CD4-positive, alpha-beta T cell treated with Interleukin-17A for 4 hours (primary cell): ENCODE results near the gene TMEM212.

Experiments
- DNase-seq: peaks from one replicate; pipeline ENCODE4 v3.0.0-alpha.2; 2020; ENCODE audit warnings: mixed read lengths

Gene TMEM212

GRCh38 chr3:171842864-171843518, at the start of gene TMEM212:
Gene TMEM212, plus strand, starts transcription at chr3:171843349. Its CDS starts 35 bp downstream, at chr3:171843384.
- DNase-seq, result no peak

- DNase-seq, result no peak
Observed at GRCh38 chr3:171796625-171797264, 46.4 kb upstream of the TMEM212 start.

- DNase-seq, result no peak
Observed at GRCh38 chr3:171797265-171797679, 45.9 kb upstream of the TMEM212 start.

GRCh38 chr3:171797873-171798272, 45.3 kb upstream of the TMEM212 start:
- DNase-seq, result no peak

- DNase-seq, result no peak
Observed at GRCh38 chr3:171799501-171799900, 43.6 kb upstream of the TMEM212 start.

GRCh38 chr3:171801738-171802589, 41.2 kb upstream of the TMEM212 start:
- DNase-seq, result no peak

GRCh38 chr3:171802590-171802956, 40.6 kb upstream of the TMEM212 start:
- no peak for DNase-seq

- DNase-seq, result no peak
Observed at GRCh38 chr3:171803044-171803443, 40.1 kb upstream of the TMEM212 start.

- DNase-seq, result no peak
Observed at GRCh38 chr3:171804618-171805389, 38.3 kb upstream of the TMEM212 start.

GRCh38 chr3:171805687-171806086, 37.5 kb upstream of the TMEM212 start:
- no peak for DNase-seq

- no peak for DNase-seq
Observed at GRCh38 chr3:171806200-171807128, 36.7 kb upstream of the TMEM212 start.

GRCh38 chr3:171807129-171807675, 35.9 kb upstream of the TMEM212 start:
- DNase-seq, result no peak

- DNase-seq, result no peak
Observed at GRCh38 chr3:171807806-171808205, 35.3 kb upstream of the TMEM212 start.

- DNase-seq, result no peak
Observed at GRCh38 chr3:171809611-171809860, 33.6 kb upstream of the TMEM212 start.

- DNase-seq, result peak; percentile 43
Observed at GRCh38 chr3:171809861-171810628, 33.1 kb upstream of the TMEM212 start, which contains the start of gene PLD1. Gene PLD1, minus strand, starts transcription at chr3:171810483. Its CDS starts 72,432 bp downstream, at chr3:171738051.

- no peak for DNase-seq
Observed at GRCh38 chr3:171810629-171811294, 32.4 kb upstream of the TMEM212 start.

GRCh38 chr3:171811295-171811912, 31.7 kb upstream of the TMEM212 start:
- no peak for DNase-seq

GRCh38 chr3:171811913-171812335, 31.2 kb upstream of the TMEM212 start:
- no peak for DNase-seq

- no peak for DNase-seq
Observed at GRCh38 chr3:171812811-171813210, 30.3 kb upstream of the TMEM212 start.
